NCI-H510A treated with DMSO at 0.1 percent for 48 hours (cell line): ENCODE data around the gene PDE4B.
"Not testable (repeated sequence)": the region's sequence is repeated elsewhere in the genome, so short reads cannot be mapped to it uniquely, and the experiment has no call there.

Source experiments
- DNase-seq: peaks from one replicate; lab custom pipeline; 2025; lab: John Stamatoyannopoulos, UW

The PDE4B gene

GRCh38 chr1:66135161-66135560, 342.5 kb downstream of the PDE4B start:
- no peak for DNase-seq

- not testable (repeated sequence) for DNase-seq
These were observed 343.7 kb downstream of the PDE4B start for GRCh38 chr1:66136423-66136822.

- DNase-seq = no peak
These were observed 344.5 kb downstream of the PDE4B start for GRCh38 chr1:66137235-66137634.

GRCh38 chr1:66138613-66139012, 345.9 kb downstream of the PDE4B start:
- no peak for DNase-seq

GRCh38 chr1:66140072-66140471, 347.4 kb downstream of the PDE4B start:
- DNase-seq = peak; percentile 82

- DNase-seq = no peak
These were observed 351.0 kb downstream of the PDE4B start for GRCh38 chr1:66143651-66144050.

GRCh38 chr1:66147226-66147835, 354.6 kb downstream of the PDE4B start:
- DNase-seq = no peak

GRCh38 chr1:66152034-66152433, 359.3 kb downstream of the PDE4B start:
- DNase-seq = no peak

- DNase-seq = peak; percentile 35
These were observed 361.7 kb downstream of the PDE4B start for GRCh38 chr1:66154394-66154793.

- DNase-seq = no peak
These were observed 363.4 kb downstream of the PDE4B start for GRCh38 chr1:66156144-66156543.

GRCh38 chr1:66159800-66160199, 367.1 kb downstream of the PDE4B start:
- no peak for DNase-seq

GRCh38 chr1:66160719-66161118, 368.0 kb downstream of the PDE4B start:
- no peak for DNase-seq

- DNase-seq = no peak
These were observed 374.1 kb downstream of the PDE4B start for GRCh38 chr1:66166753-66167152.

GRCh38 chr1:66167267-66167666, 374.6 kb downstream of the PDE4B start:
- DNase-seq = no peak

- DNase-seq = no peak
These were observed 375.8 kb downstream of the PDE4B start for GRCh38 chr1:66168467-66168887.

GRCh38 chr1:66168948-66169671, 376.4 kb downstream of the PDE4B start:
- DNase-seq = peak; percentile 27

GRCh38 chr1:66172272-66172671, 379.6 kb downstream of the PDE4B start:
- no peak for DNase-seq

GRCh38 chr1:66175098-66175497, 382.4 kb downstream of the PDE4B start:
- no peak for DNase-seq

- no peak for DNase-seq
These were observed 382.9 kb downstream of the PDE4B start for GRCh38 chr1:66175581-66175980.

- no peak for DNase-seq
These were observed 383.5 kb downstream of the PDE4B start for GRCh38 chr1:66176012-66176715.

- no peak for DNase-seq
These were observed 384.1 kb downstream of the PDE4B start for GRCh38 chr1:66176832-66177231.

- no peak for DNase-seq
These were observed 384.8 kb downstream of the PDE4B start for GRCh38 chr1:66177510-66177909.

- no peak for DNase-seq
These were observed 389.3 kb downstream of the PDE4B start for GRCh38 chr1:66182026-66182425.
